Measurements from ENCODE around the gene RECQL5.

The RECQL5 gene

DNA sequence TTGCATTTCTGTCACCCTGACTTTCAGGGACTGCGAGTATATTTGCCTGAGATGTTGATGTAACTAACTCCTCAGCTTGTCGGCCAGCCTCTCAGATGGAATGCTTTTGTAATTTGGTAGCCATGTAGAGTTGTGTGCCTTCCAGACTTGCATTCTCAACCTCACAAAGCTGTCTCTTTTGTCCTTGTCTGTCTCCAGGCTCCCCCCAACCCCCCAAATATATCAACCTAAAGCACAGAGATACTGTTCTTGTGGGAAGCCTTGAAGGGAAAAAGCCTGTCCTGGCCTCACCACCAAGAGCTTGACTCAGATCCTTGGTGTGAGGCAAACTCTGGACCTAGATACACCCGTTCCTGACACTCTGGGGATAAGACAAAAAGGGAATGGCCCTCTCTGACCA lies 18.5 kb upstream of the RECQL5 start:
- DNase-seq = no peak

DNA sequence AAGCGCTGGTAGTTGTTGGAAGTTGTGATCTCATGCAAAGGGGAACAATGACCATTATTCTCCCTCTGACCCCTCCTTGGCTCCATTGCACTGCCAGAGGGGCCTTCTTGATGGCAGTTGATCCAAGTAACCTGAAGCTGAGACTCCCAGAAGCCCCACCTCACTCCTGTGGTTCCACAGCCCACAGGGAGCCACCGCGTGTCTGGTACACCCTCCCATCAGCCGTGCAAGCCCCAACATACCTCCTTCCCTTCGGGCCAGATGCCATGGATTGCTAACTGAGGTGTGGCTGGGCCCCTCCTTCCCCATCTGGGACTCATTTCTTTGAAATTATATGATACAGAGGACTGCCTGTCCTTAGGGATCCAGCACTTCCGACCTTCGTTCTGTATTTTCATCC lies 18.0 kb upstream of the RECQL5 start:
- no peak for DNase-seq

DNA sequence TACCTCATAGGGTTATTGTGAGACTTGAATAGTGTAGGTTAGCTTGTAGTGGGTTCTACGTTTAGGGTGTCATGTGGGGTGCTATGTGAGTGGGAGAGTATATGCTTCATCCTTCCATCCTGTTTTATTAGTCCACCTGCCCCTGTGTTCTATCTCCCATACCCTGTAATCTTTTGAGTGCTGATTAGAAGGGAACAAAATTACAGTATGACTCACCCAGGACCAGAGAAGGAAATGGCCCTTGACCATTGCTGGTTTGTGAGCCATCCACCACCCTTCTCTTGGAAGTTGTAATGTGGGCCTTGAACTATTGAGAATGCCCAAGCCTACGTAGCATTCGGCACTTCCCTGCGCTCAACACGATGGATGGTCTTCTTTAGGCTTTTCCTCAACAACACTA lies 17.3 kb upstream of the RECQL5 start:
- no peak for DNase-seq

DNA sequence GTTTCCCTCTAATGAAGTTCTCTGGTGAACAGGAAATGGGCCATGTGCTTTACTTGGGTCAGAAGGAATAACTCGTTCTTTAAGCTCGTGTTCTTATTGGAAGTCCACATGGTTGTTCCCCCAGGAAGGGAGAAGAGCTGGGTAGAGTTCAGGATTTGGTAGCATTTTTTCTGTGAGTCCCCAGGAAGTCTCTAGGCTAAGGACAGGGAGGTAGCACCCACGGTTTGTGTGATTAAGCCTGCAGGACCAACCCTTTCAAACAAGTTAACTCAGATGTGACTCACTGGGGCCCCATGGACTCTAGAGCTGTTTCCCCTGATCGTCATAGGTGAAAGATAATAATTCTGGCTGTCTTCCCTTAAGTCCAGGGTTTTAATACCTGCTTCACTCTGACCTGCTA lies 16.6 kb upstream of the RECQL5 start:
- no peak for DNase-seq

DNA sequence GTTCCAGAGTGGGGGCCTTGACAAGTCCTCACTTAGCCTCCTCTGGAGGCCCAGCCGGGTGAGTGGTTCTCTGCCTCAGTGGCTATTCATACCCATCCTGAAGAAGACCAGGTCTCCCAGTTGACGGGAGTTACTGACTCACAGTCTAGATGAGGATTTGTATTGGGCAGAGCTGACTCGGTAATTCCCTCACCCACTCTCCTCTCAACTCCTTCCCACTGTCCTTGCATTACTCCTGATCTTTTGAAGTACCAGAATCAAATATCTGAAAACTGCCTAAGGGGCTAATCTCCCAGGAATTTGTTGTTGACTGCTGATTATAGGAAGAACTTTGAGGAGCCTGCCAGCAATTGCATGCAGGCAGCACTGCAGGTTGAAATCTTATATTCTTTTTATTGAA lies 14.3 kb upstream of the RECQL5 start:
- no peak for DNase-seq

DNA sequence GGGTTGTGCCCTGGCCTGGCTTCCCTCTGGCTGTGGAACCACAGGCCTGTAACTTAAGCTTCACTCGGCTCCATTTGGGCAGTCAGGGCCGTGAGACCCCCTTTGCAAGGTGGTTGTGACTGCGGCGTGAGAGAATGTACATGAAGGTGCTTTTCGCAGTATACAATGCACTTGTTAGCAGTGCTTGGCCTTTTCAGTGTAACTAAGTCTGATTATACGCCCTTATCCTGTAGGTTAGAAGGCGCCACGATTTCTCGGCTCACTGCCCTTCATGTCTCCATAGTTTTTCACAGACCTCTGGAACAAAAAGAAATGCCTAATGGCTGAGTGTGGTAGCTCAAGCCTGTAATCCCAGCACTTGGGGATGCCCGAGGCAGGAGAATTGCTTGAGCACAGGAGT lies 13.5 kb upstream of the RECQL5 start:
- no peak for DNase-seq

DNA sequence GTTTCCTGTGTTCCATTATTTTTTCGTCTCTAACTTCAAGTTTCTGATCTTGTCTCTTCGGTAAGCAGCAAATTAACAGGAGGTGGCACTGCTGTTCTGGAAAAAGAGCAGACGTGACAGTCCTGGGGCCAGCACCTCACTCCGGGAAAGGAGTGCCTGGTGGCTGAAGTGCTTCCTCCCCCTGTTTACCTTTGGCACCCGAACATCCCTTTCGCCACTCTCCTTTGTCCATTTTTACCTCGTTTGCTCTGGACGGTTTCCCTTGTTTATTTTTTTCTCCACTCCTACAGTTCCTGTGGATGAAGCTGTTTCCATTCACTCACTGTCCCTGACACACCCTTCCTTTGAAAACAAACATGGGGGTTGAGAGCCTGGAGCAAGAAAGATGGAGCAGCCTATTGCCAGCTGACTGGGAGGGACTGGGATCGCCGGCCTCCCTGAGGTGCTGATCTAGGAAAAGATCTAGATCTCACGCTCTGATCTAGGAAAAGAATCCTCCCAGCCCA lies 12.8 kb upstream of the RECQL5 start:
- no peak for DNase-seq

DNA sequence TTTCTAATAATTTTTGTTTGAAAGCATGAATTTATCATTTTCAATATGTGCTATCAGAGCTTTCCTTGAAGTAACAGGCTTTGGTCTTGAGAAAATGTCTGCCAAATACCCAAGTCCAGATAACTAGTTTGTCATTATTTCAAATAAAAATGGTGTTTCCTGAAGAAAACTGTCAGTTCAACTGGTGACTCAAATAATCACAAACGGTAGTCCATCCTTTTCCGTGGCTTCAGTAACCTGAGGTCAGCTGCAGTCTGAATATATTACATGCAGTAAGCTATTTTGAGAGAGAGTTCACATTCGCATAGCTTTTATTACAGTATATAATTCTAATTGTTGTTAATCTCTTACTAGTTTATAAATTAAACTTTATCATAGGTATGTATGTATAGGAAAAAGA lies 9.5 kb upstream of the RECQL5 start:
- DNase-seq = no peak

DNA sequence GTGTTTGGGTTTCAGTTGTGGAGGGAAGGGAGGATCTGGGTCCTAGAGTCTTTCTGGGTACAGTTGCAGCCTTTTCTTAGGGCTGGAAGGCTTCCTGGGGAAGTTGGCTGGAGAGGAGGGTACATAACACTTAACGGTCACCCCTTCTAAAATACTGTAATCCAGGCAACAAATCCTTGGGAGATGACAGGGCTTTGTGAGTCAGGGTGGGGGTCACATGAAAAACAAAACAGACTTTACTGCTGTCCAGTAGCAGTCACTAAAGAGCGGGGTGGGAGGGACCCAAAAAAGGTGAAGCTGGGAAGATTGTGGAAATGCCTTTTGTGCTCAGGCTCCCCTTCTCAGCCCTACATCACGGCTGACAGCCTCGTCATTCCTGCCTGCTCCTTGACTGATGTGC lies 6.5 kb upstream of the RECQL5 start:
- DNase-seq = no peak

DNA sequence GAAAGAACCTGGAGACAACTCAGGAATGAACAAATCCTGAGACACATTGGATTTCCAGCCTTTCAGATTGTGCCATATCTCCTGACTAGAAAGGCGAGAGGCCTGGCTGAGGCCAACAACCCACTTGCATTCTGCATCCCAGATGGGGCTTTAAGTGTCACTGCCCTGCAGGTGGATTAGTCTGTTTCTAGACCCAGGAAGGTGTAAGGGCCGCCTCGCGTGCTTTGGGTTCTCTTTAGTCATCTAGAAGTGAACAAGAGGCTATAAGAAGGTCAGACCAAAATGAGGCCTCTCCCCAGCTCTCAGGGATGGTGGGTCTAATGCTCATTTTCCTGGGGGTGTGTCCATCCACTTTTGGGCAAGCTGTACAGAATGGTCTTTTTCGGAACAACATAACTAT lies 5.1 kb upstream of the RECQL5 start:
- DNase-seq = no peak

DNA sequence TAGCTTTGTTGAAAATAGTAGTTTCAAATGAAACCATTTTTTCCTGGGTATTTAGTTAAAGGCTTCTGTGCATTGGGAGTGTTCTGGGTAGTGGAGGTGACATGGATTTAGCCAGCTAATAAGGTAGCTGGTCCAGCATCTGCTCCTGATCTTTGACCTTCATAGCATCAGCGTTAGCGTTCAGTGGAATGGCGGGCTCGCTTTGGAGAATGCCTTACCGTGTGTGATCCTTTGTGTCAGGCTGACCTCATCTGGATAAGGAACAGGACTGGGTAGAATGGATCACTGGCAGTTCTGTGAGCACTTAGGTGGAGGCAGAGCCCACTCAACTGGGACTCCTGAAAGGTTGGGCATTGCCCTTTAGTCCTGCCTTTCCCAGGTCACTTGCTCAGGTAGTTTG lies 3.9 kb upstream of the RECQL5 start:
- DNase-seq = no peak

DNA sequence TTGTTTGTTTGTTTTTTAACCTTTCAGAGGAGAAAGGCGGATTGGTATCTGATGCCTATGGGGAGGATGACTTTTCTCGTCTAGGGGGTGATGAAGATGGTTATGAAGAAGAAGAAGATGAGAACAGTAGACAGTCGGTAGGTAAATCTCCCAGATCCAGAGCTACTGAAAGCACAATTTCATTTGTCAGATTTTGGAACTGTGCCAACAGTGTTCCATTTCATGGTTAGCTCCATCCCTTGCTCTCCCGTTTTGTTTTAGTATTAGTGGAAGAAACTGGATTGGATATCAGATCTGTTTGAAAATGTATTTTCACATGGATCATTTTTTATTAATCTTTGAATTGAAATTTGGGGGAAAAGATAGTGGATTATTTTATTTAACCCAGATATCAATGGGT lies 1.5 kb upstream of the RECQL5 start:
- DNase-seq = no peak

DNA sequence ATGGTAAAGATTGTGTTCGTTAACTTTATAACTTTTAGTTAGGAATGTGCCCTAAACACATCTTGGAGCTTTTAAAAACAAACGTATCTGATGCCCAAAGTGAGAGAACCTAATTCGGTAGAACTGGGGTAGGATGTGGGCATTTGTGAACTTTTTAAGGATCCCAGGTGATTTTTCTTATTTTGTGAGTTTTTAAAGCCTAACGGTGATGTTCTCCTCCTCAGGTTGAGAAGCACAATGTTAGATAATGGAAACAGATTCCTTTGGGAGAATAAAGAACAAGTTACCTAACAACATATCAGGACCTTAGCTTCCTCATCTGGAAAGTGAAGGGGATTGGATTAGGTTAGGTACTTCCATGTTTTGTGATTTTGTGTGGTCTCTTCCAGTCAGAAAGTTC lies 871 bp upstream of the RECQL5 start:
- DNase-seq = no peak

DNA sequence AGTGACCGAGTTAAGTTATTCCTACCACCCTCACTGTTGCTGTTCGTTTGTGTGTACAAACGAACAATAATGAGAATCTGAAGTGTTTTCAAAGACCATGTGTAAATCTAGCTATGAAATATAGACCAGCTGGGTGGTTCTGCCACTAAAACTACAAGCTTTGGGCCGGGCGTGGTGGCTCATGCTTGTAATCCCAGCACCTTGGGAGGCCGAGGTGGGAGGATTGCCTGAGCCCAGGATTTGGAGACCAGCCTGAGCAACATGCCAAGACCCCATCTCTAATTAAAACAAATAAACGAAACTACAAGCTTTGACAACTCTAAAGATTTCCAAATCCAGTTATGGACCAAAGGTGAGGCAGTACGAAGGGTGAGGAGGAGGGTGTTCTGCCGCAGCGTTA lies 973 bp downstream of the RECQL5 start:
- no peak for DNase-seq

DNA sequence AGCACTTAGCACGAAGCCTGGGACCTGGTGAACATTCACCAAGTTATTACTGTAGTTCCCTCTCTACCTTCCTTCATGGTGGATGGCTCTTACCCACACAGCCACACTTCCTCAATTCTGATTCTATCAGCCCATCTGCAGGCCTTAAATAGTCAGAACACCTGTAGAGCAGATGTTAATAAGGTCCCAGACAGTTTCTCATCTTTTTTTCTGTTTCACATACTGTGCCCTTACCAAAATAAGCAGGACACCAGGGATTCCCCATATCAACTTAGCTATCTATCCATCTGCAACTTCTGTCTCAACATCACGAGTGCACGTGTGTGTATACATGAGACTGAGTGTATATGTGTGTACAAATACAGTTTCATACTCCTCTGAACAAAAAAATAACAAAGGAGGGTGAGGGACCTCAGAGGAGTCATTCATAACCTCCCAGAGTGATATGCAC lies 2.8 kb downstream of the RECQL5 start:
- no peak for DNase-seq

DNA sequence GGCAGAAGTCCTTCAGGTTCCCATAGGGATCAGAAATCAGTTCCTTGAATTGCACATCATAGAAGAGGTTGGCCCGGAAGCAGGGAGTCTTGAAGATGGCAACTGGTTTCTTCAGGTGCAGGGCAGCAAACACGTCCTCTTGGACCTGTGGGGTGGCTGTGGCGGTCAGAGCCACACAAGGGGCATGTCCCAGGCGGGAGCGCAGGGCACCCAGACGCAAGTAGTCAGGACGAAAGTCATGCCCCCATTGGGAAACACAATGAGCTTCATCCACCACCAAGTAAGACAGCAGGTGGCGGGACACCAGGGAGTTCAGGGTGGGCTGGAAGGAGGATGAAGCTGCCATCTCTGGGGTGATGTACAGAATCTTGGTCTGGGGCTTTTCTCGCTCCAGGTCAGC lies 4.4 kb downstream of the RECQL5 start:
- DNase-seq = no peak

DNA sequence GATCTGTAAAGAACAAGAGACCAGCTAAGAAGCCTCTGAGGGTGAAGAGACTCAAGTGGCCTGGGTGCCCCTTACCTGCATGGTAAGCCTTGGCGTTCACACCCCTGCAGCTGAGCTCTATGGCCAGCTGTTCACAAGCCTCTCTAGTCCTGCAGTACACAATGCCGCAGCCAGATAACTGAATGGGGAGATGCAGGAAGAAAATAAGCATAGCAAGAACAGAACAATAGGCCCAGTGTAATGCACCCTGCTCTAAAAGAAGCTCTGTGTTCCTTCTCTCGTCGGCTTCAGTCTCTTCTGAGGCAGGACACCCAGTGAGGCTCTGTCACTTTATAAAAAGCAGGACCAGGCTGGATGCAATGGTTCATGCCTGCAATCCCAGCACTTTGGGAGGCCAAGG lies 5.4 kb downstream of the RECQL5 start:
- no peak for DNase-seq

DNA sequence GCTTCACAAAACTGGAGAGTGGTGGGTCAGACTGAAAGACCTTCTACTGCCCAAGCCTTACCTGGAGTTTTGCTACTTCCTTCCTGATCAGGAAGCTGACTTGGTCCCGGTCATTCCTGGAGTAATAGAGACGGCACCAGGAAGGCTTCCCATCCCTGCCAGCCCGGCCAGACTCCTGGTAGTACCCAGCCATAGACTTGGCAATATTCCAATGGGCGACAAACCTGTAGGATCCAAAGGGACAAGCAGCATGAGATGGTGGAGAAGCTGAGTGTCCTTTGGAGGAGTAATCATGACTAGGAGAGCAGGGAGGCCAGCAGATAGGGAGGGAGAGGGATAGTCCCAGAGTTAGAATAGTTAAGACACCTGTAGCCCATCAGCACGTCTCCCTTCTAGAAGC lies 8.7 kb downstream of the RECQL5 start:
- DNase-seq = no peak

DNA sequence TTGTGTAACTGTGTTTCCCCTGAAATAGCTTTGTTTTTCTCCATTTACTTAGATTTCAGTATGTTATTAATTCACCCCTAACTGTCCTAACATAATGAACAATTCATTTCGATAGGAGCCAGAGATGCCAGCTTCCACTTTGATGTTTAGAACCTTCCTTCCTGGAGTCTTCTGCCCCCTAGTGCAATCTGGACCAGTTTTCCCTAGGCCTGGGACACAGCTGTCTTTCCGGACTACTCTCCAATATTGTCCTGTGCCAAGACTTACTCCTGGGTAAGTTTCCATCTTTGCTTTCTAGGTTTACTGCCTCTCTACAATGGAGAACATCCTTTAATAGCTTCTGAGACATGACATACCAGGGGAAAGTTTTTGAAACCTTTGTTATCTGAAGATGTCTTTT lies 12.8 kb downstream of the RECQL5 start:
- DNase-seq = no peak

DNA sequence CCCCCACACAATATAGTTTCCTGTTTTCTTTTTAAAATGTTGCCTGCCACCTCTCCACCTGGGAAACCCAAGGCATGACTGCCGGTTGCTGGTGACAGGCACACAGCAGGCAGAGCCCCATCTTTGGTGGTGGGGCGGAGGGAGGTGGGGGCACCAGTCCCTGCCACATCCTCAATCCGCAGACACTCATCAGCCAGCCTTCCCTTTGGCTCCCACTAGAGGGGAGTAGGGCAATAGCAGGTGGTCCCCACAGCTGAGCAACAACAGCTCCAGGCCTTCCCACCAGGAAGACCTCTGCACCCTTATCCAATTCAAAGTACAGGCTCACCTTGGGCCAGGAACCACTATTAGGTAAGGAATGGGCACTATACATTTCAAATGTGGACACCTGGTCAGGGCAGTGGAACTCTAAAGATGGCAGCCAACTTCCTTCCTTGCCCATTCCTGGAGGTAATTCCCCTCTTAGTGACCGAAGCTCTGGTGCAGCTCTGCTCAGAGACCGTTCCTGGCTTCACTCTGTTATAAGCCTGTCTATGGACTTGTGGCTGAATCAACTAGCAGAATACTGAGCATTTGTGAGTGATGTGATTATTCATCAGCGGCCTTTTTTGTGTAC lies 13.9 kb downstream of the RECQL5 start:
- DNase-seq = no peak

DNA sequence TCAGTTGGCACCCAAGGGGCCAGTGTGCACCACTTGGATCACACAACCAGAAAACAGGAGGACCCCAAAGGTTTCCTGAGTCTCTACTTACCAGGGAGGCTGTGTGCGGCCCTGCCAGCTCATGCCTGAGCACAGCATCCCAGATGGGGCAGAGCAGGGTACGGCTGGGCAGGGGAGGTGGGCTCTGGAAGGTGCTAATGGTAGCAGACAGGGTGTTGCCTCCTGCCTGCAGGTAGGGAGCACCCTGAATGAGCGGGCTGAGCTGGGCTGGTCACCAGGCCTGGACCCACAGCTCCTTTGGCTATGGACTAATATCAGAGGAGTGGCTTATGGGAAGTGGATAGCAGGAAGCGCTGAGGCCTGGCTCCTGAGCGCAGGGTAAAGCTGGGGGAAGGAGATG lies 14.6 kb downstream of the RECQL5 start:
- DNase-seq = no peak

DNA sequence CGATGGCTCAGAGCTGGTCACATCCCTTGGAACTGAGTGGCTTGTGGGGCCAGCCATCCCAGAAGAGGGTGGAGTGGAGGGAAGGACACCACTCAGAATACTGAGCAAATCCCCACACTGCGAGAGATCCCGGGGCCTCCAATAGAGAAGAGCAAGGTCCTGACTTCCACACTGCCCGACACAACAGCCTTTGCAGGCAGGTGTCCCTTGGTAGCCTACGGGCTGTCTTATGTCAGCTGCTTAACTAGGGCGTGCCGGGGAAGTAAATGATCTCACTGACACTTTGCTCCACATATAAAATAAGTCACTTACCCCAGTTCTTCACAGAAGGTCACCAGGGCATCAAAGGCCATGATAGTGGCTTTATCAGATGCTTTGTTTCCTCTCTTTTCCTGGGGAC lies 16.1 kb downstream of the RECQL5 start:
- DNase-seq = no peak

DNA sequence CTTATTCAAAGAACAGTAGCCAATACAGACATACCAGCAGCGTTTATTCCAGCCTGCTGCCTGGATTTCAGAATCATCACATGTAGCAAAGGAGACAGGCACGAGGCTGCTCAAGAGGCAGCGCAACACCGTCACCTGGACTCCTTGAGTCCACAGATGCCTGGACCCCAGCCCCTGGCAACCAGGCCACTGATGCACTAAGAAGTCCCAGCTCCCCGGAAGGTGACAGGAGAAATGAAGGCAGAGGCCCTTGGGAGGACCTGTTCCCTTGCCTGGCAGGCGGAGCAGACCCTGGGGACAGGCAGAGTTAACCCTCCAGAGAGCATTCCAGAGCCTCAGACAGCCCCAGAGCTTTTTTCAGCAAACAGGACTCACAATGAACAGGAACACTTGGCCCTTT lies 17.3 kb downstream of the RECQL5 start:
- no peak for DNase-seq

DNA sequence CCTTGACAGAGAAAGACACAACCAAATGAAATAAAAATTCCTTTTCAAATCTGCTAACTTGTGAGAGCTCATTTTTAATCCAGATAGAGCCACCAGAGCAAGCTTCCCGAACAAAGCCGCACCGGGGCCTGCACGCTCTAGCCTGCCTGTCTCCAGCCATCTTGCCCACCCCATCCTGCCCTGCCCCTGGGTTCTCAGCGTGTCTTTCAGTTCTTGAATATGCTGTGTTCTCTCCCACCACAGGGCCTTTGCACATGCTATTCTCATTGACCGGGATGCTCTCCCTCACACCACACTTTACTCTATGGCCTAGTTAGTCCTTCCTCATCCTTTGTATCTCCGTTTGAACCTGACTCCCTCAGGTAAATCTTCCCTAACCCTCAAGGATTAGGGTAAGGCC lies 19.0 kb downstream of the RECQL5 start:
- DNase-seq = no peak

DNA sequence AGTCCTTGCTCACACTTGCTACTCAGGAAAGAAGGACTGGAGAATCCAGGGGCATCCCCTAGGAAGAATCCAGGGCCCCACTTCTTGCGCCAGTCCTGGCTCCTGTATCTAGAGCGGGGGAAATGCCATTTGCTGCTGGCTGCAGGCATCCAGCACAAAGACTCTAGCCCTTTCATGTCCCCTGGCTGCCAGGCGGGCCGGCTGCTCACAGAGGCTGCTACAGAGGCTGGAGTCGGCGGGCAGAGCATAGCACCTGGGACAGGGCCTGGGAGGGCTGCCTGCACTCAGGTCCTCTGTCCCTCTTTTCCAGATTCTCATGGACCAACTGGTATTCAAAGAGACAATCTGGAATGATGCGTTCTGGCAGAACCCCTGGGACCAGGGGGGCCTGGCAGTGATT lies 19.9 kb downstream of the RECQL5 start:
- no peak for DNase-seq

DNA sequence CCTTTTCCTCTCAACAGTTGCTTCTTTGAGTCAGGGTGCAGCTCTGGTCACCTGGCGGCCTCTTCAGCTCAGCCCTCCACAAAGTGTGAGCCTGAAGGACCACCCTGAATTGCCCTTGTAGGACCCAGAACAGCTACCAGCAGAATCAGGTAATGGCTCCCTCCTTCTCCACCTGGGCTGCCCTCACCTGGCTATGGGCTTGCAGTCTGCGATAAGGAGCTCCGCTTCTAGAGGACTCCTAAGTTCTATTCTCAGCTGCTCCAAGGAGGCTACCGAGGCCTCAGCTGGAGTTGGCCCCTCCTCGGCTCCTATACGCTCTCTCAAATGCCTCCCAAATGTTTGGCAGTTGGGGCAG lies 20.3 kb downstream of the RECQL5 start:
- no peak for DNase-seq

Data from activated naive CD4-positive, alpha-beta T cell treated with Interleukin-2 at 50 U/mL for 16 hours (primary cell).